D721Med (cell line): ENCODE measurements around the gene OSBPL10.

Experiments used
- DNase-seq: peaks from one replicate; pipeline ENCODE4 v3.0.0; 2011; ENCODE audit warnings: low spot score; ENCODE audit not compliant: insufficient read length
- FAIRE-seq: peaks from 2 replicates; lab custom pipeline; 2011; peaks lifted over from hg19 to GRCh38; lab: Jason Lieb, UNC
- TF ChIP-seq, protein P1 (sequence below): IDR thresholded peaks from 2 replicates; pipeline ENCODE4 v1.5.1; 2012; ENCODE audit warnings: mild to moderate bottlenecking, control low read depth; ENCODE audit not compliant: insufficient read depth; ENCODE audit errors: missing control alignments

Gene OSBPL10

DNA sequence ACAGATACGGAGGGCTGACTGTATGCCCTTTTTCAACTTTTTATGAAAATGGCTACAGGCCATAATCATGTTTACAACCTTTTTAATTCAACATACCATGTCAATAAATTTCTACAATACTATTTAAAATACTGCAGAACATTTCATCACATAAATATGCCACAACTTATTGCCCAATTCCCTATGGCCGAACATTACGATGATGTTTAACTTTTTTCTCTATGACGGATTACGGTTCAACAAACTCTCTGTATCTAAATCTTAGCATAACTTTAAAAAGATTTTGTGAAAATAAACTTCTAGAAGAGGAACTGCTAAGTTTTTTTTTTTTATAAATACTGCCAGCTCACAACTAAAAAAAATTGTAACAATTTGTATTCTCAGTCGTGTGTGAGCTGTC lies 220.4 kb downstream of the OSBPL10 start:
- TF ChIP-seq, protein P1, sequence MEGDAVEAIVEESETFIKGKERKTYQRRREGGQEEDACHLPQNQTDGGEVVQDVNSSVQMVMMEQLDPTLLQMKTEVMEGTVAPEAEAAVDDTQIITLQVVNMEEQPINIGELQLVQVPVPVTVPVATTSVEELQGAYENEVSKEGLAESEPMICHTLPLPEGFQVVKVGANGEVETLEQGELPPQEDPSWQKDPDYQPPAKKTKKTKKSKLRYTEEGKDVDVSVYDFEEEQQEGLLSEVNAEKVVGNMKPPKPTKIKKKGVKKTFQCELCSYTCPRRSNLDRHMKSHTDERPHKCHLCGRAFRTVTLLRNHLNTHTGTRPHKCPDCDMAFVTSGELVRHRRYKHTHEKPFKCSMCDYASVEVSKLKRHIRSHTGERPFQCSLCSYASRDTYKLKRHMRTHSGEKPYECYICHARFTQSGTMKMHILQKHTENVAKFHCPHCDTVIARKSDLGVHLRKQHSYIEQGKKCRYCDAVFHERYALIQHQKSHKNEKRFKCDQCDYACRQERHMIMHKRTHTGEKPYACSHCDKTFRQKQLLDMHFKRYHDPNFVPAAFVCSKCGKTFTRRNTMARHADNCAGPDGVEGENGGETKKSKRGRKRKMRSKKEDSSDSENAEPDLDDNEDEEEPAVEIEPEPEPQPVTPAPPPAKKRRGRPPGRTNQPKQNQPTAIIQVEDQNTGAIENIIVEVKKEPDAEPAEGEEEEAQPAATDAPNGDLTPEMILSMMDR, result no peak
- FAIRE-seq, result no peak
- no peak for DNase-seq

DNA sequence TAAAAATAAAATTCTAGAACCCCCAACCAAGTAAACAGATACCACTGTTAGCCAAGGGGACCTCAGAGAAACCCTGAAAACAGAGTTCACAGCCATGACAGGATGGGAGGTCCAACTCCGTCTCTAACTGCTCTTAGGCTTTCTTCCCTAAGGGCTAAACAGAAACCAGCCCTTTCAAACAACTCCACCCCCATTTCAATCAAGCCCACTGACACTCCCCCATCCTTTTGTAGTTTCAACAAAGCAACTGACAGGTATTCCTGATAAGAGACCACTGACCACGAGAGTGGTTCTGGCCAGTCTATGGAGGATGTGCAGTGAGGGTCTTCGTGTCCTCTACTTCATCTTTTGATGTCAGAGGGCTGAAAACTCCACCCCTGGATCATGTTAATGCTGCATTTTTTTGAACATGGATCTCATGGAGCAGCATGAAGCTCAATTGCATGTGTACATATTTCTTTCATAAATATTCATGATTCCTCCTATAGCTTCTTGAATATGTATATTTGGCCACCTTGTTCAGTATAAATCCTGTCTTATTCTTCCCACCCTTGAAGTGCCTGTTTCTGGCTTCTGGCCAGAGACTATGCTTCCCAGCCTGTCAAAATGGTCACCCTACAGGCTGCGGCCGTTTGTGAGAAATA lies 222.6 kb downstream of the OSBPL10 start:
- no peak for DNase-seq
- TF ChIP-seq, protein P1, result no peak
- FAIRE-seq, result no peak

DNA sequence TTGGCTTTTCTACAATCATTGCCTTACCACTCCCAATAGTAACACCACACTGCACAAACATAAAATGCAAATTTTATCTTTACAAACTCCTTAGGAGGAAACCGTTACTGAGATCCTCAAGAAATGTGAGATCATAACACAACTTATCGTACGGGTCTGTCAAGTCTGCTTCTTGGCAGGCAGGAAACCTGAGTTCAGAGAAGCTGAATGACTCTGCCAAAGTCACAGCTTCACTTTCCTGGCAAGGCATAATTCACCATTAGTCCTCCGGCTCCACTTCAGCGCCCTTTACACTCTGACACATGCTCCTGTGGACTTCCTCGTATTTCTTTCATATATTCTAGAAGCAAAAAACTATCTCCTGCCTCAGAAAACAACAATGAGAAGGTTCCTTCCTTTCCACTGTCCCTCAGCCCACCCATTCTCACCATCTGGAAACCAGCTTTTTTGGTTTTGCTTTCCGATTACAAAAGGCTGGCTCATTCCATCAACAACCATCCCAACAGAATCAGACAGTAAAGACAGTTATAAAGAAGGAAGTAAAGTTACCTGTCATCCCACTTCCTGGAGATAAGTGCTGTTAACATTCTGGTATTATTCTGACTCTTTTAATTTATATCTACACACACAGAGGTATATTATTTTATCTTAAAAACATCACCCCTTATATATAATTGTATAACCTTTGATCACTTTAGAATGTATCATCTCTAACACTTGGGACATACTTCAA lies 225.0 kb downstream of the OSBPL10 start:
- TF ChIP-seq, protein P1, result no peak
- DNase-seq (no peak), FAIRE-seq (no peak)

DNA sequence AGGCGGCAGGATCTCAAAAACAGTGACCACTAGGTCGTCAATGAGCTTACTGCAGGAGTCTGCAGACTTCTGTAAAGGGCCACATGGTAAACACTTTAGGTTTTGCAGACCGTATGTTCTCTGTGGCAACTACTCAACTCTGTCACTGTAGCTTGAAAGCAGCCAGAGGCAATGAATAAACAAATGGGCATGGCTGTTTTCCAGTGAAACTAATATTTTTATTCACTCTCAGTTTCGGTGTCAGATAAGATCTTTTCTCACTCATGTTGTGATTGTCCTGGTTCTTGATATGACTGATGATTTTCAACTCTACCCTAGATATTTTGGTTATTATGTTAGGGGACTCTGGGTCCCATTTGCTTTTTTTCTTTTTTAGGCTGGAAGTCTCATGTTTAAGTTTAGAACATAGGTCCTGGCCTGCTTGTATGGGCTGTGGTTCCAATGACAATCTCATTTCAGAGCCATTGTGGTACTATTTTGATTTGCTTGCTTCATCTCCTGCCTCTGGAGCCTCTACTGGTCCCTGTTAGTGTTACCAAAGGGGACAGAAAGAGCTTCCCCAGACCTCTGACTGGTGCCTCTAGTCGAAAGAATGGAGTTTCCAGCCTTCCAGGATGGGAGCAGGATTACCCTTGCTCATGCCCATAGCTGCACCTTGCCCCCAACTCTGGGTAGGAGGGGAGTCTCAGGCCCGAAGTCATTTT lies 226.3 kb downstream of the OSBPL10 start:
- DNase-seq, result no peak
- FAIRE-seq, result no peak
- TF ChIP-seq, protein P1, result no peak

DNA sequence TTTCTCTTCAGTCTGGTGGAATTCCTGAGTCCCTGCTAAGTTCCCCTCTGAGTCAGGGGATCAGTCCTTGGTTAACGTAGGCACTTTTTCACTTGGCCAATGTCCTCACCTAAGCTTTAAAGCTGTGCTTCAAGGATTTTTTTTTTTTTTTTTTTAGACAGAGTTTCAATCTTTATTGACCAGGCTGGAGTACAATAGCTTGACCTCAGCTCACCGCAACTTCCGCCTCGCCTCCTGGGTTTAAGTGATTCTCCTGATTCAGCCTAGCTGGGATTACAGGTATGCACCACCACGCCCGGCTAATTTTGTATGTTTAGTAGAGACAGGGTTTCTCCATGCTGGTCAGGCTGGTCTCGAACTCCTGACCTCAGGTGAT lies 228.0 kb downstream of the OSBPL10 start:
- FAIRE-seq (no peak), DNase-seq (no peak)
- TF ChIP-seq, protein P1, result no peak

DNA sequence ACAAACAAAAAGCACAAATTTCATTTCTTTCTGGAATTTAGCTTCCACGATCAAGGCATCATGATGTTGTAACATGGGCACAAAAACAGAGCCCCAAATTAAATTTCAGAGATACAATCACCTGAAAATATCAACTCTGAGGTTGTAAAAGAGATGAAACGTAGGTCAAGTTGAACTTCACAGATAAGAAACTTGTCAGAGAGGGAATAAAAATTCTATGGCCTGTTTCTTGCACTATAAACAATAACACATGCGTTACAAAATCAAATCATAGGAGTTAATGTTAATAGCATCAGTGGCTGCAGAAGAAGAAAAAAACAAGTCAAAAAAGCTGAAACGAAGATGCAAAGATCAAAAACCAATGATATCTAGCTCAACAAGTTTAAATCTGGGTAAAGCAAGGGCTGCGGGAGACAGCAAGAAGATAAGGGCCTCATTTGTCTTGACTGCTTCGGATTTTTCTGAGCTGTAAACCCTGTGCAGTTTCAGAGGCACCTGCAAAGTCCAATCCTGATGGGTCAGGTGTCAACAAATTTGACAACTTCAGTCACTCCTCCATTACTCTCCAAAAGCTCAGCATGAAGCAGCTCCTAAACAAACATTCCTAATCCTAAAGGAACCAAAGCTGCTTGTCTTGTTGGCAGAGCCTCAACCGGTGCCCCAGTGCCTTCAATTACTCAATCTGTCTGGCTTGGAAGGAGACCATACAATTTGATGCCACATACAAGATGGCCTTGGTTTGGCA lies 228.6 kb downstream of the OSBPL10 start:
- DNase-seq (no peak), FAIRE-seq (no peak)
- TF ChIP-seq, protein P1, result no peak
